ENCODE data around the gene NR4A1.

The NR4A1 gene

GRCh38 chr12:52057638-52058576, 6.7 kb downstream of the NR4A1 start:
- Histone ChIP-seq H3K4me1 (ENCODE audit: insufficient read depth, low read length) (no peaks in the 10 kb centered on the region), H3K9ac (ENCODE audit: low read depth, low read length) (no peak overlapping the region), H3K4me3 (ENCODE audit: low read length) (no peak overlapping the region), H3K27ac (ENCODE audit: low read length) (no peak overlapping the region), H3K36me3 (ENCODE audit: insufficient read depth, low read depth, low read length) (peaks cover 11% of the 10 kb centered on the region; the same call in 1 of the 2 replicates), H3K9me3 (ENCODE audit: insufficient read depth, low read depth, low read length) (no peaks in the 10 kb centered on the region), H3K27me3 (ENCODE audit: insufficient read depth, low read length) (peaks cover 2% of the 10 kb centered on the region)

DNA sequence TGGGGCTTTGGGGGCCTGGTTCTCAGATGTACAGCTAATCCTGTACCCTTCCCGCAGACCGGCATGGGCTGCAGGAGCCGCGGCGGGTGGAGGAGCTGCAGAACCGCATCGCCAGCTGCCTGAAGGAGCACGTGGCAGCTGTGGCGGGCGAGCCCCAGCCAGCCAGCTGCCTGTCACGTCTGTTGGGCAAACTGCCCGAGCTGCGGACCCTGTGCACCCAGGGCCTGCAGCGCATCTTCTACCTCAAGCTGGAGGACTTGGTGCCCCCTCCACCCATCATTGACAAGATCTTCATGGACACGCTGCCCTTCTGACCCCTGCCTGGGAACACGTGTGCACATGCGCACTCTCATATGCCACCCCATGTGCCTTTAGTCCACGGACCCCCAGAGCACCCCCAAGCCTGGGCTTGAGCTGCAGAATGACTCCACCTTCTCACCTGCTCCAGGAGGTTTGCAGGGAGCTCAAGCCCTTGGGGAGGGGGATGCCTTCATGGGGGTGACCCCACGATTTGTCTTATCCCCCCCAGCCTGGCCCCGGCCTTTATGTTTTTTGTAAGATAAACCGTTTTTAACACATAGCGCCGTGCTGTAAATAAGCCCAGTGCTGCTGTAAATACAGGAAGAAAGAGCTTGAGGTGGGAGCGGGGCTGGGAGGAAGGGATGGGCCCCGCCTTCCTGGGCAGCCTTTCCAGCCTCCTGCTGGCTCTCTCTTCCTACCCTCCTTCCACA, 7.6 kb downstream of the NR4A1 start:
- Histone ChIP-seq H3K27ac (ENCODE audit: low read length) (no peak overlapping the region), H3K9ac (ENCODE audit: low read depth, low read length) (no peak overlapping the region), H3K27me3 (ENCODE audit: insufficient read depth, low read length) (no peaks in the 10 kb centered on the region), H3K9me3 (ENCODE audit: insufficient read depth, low read depth, low read length) (no peaks in the 10 kb centered on the region), H3K4me3 (ENCODE audit: low read length) (no peak overlapping the region), H3K36me3 (ENCODE audit: insufficient read depth, low read depth, low read length) (peaks cover 11% of the 10 kb centered on the region; the same call in 1 of the 2 replicates), H3K4me1 (ENCODE audit: insufficient read depth, low read length) (no peaks in the 10 kb centered on the region)

GRCh38 chr12:52059582-52060497, 8.6 kb downstream of the NR4A1 start:
- Histone ChIP-seq H3K4me1 (ENCODE audit: insufficient read depth, low read length) (no peaks in the 10 kb centered on the region), H3K27ac (ENCODE audit: low read length) (no peak overlapping the region), H3K9ac (ENCODE audit: low read depth, low read length) (no peak overlapping the region), H3K27me3 (ENCODE audit: insufficient read depth, low read length) (no peaks in the 10 kb centered on the region), H3K9me3 (ENCODE audit: insufficient read depth, low read depth, low read length) (no peaks in the 10 kb centered on the region), H3K36me3 (ENCODE audit: insufficient read depth, low read depth, low read length) (peaks cover 9% of the 10 kb centered on the region; the same call in 1 of the 2 replicates), H3K4me3 (ENCODE audit: low read length) (no peak overlapping the region)

DNA sequence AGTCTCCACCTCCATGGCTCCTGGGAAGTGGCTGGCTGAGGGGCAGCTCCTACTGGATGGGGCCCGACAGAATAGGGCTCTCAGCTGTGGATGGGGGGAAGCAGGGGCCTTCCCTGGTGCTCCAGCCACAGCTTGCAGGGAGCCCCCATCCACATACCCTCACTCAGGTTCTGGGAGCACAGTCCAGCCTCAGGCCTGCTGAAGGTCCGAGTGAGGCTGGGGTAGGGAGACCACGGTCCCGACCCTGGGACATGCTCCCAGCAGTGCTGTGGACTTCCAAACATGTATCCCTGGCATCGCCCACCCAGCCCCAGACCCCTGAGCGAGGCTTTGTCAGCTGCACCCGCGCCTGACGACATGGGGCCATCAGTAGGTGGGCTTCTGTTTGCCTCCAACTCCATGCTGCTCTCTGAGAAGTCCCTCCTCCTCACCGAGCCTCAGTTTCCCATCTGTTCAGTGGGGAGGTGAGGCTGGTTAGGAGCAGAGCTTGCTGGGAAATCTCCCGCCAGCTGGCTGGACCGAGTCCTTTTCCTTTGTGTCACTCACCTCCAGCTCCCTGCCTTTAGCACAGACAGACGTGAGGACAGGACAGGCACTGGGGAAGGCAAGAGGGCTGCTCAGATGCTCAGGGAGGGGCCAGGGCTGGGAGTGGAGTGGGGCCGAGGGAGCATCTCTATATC, 9.4 kb downstream of the NR4A1 start:
- H3K4me3 ChIP-seq (ENCODE audit: low read length): no peak overlapping the region
- no peak overlapping the region for H3K27ac ChIP-seq (ENCODE audit: low read length)
- no peaks in the 10 kb centered on the region for H3K9me3 ChIP-seq (ENCODE audit: insufficient read depth, low read depth, low read length)
- no peaks in the 10 kb centered on the region for H3K27me3 ChIP-seq (ENCODE audit: insufficient read depth, low read length)
- H3K36me3 ChIP-seq (ENCODE audit: insufficient read depth, low read depth, low read length): peaks cover 7% of the 10 kb centered on the region; the same call in 1 of the 2 replicates
- H3K9ac ChIP-seq (ENCODE audit: low read depth, low read length): no peak overlapping the region
- H3K4me1 ChIP-seq (ENCODE audit: insufficient read depth, low read length): no peaks in the 10 kb centered on the region

- H3K4me1 ChIP-seq (ENCODE audit: insufficient read depth, low read length): no peaks in the 10 kb centered on the region
- H3K27ac ChIP-seq (ENCODE audit: low read length): no peak overlapping the region
- no peak overlapping the region for H3K9ac ChIP-seq (ENCODE audit: low read depth, low read length)
- H3K4me3 ChIP-seq (ENCODE audit: low read length): no peak overlapping the region
- H3K27me3 ChIP-seq (ENCODE audit: insufficient read depth, low read length): peaks cover 5% of the 10 kb centered on the region; the same call in 1 of the 2 replicates
- peaks cover 7% of the 10 kb centered on the region; the same call in 1 of the 2 replicates for H3K36me3 ChIP-seq (ENCODE audit: insufficient read depth, low read depth, low read length)
- H3K9me3 ChIP-seq (ENCODE audit: insufficient read depth, low read depth, low read length): no peaks in the 10 kb centered on the region
Observed at GRCh38 chr12:52061470-52062166, 10.4 kb downstream of the NR4A1 start.

GRCh38 chr12:52062167-52063081, 11.2 kb downstream of the NR4A1 start:
- no peaks in the 10 kb centered on the region for H3K4me1 ChIP-seq (ENCODE audit: insufficient read depth, low read length)
- peaks cover 11% of the 10 kb centered on the region for H3K27me3 ChIP-seq (ENCODE audit: insufficient read depth, low read length)
- H3K4me3 ChIP-seq (ENCODE audit: low read length): no peak overlapping the region
- no peak overlapping the region for H3K27ac ChIP-seq (ENCODE audit: low read length)
- H3K9me3 ChIP-seq (ENCODE audit: insufficient read depth, low read depth, low read length): no peaks in the 10 kb centered on the region
- H3K9ac ChIP-seq (ENCODE audit: low read depth, low read length): no peak overlapping the region
- H3K36me3 ChIP-seq (ENCODE audit: insufficient read depth, low read depth, low read length): peaks cover 3% of the 10 kb centered on the region; the same call in 1 of the 2 replicates

DNA sequence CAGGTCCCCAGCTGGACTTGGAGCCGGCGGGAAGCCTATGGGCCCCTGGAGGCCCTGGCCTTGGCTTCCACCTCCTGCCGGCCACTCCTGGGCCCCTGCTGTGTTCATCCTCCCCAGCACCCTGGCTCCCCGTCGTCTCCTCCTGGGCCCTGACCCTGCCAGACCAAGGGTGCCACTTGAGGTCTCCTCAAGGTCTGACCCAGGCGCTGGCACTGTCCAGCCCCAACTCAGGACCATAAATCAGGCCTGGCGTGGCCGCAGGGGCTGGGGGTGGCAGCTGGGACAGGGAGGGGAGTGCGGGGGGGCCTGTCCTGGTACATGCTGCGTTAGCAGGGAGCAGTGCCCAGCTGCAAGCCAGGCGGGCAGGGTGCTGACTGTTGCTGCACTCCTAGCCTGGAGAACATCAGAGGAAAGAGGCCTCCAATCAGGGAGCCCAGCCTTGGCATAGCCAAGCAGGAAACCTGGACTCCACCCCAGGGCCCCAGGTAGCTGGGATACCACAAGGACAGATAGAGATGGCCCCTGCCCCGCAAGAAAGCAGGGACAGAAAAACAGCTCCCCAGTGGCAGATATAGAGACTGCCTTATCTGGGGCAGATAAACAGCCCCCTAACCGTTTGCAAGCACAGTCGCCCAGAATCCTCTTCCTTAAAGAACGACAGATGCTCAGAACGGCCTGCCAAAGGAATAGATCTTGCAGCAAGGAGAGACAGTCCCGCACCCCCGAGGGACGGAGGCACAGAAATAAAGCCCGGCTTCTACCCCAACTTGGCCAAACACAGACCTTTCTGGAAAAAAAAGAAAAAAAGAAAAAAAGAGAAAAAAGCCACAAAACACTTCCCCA, 12.1 kb downstream of the NR4A1 start:
- H3K4me1 ChIP-seq (ENCODE audit: insufficient read depth, low read length): no peaks in the 10 kb centered on the region

GRCh38 chr12:52063981-52064649, 12.9 kb downstream of the NR4A1 start:
- H3K4me3 ChIP-seq (ENCODE audit: low read length): no peak overlapping the region
- H3K4me1 ChIP-seq (ENCODE audit: insufficient read depth, low read length): no peaks in the 10 kb centered on the region
- no peak overlapping the region for H3K9ac ChIP-seq (ENCODE audit: low read depth, low read length)
- H3K27ac ChIP-seq (ENCODE audit: low read length): no peak overlapping the region
- H3K27me3 ChIP-seq (ENCODE audit: insufficient read depth, low read length): peaks cover 11% of the 10 kb centered on the region
- no peaks in the 10 kb centered on the region for H3K9me3 ChIP-seq (ENCODE audit: insufficient read depth, low read depth, low read length)
- H3K36me3 ChIP-seq (ENCODE audit: insufficient read depth, low read depth, low read length): no peaks in the 10 kb centered on the region; the same call in 1 of the 2 replicates

More for the DNA sequence above, 12.1 kb downstream of the NR4A1 start:
- no peaks in the 10 kb centered on the region; the same call in 1 of the 2 replicates for H3K36me3 ChIP-seq (ENCODE audit: insufficient read depth, low read depth, low read length)
- H3K27me3 ChIP-seq (ENCODE audit: insufficient read depth, low read length): peaks cover 11% of the 10 kb centered on the region
- H3K4me3 ChIP-seq (ENCODE audit: low read length): no peak overlapping the region
- H3K27ac ChIP-seq (ENCODE audit: low read length): no peak overlapping the region
- H3K9me3 ChIP-seq (ENCODE audit: insufficient read depth, low read depth, low read length): no peaks in the 10 kb centered on the region
- H3K9ac ChIP-seq (ENCODE audit: low read depth, low read length): no peak overlapping the region
